H9 (cell line): ENCODE measurements around the gene CACNA1D. TPM values are rescaled to one million over a fixed set of nuclear protein-coding genes. Genes with fewer than 3 reads are reported as not detected.

Experiments used
- DNase-seq: peaks from one replicate; pipeline ENCODE4 v3.0.0-alpha.2; 2017
- H2AFZ ChIP-seq: one replicate; pipeline ENCODE4 v1.6.1; 2013; ENCODE audit warnings: mild to moderate bottlenecking, low read length, control low read depth, moderate library complexity
- H2AK5ac ChIP-seq: 2 replicates; pipeline ENCODE4 v1.6.1; 2013; ENCODE audit warnings: low read length, control low read depth, mixed read lengths; ENCODE audit not compliant: insufficient read length
- H2BK120ac ChIP-seq: one replicate; pipeline ENCODE4 v1.6.1; 2013; ENCODE audit warnings: low read depth, mild to moderate bottlenecking, low read length, control low read depth, inconsistent platforms; ENCODE audit not compliant: poor library complexity, severe bottlenecking
- H2BK12ac ChIP-seq: 2 replicates; pipeline ENCODE4 v1.6.1; 2013; ENCODE audit warnings: low read length, control low read depth, mixed read lengths, low read depth; ENCODE audit not compliant: insufficient read length
- H2BK15ac ChIP-seq: 2 replicates; pipeline ENCODE4 v1.6.1; 2013; ENCODE audit warnings: low read depth, low read length, control low read depth
- H2BK20ac ChIP-seq: one replicate; pipeline ENCODE4 v1.6.1; 2013; ENCODE audit warnings: low read depth, mild to moderate bottlenecking, low read length, control low read depth, inconsistent platforms; ENCODE audit not compliant: poor library complexity, severe bottlenecking
- H2BK5ac ChIP-seq: 2 replicates; pipeline ENCODE4 v1.6.1; 2013; ENCODE audit warnings: low read length, control low read depth, mixed read lengths; ENCODE audit not compliant: insufficient read length
- H3K14ac ChIP-seq: 2 replicates; pipeline ENCODE4 v1.6.1; 2013; ENCODE audit warnings: low read length, control low read depth; ENCODE audit not compliant: insufficient read depth
- H3K18ac ChIP-seq: 2 replicates; pipeline ENCODE4 v1.6.1; 2013; ENCODE audit warnings: low read depth, mild to moderate bottlenecking, mixed read lengths, low read length, control low read depth; ENCODE audit not compliant: insufficient read length
- H3K23ac ChIP-seq: 2 replicates; pipeline ENCODE4 v1.6.1; 2013; ENCODE audit warnings: low read length, control low read depth, mixed read lengths, low read depth; ENCODE audit not compliant: insufficient read length
- H3K23me2 ChIP-seq: 2 replicates; pipeline ENCODE4 v1.6.1; 2013; ENCODE audit warnings: low read depth, mild to moderate bottlenecking, mixed read lengths, low read length, control low read depth; ENCODE audit not compliant: insufficient read length, poor library complexity, severe bottlenecking
- H3K27ac ChIP-seq: 2 replicates; pipeline ENCODE4 v1.5.1; 2013; ENCODE audit warnings: low read length, control low read depth, mixed read lengths, low read depth; ENCODE audit not compliant: insufficient read length
- H3K27me3 ChIP-seq: 2 replicates; pipeline ENCODE4 v1.6.1; 2013; ENCODE audit warnings: low read length, control low read depth, inconsistent platforms; ENCODE audit not compliant: insufficient read depth
- H3K4ac ChIP-seq: 2 replicates; pipeline ENCODE4 v1.6.1; 2013; ENCODE audit warnings: low read depth, mild to moderate bottlenecking, control low read depth, inconsistent platforms, low read length, moderate library complexity
- H3K4me1 ChIP-seq: 2 replicates; pipeline ENCODE4 v1.6.1; 2013; ENCODE audit warnings: low read length, control low read depth, inconsistent platforms; ENCODE audit not compliant: insufficient read depth
- H3K4me2 ChIP-seq: 2 replicates; pipeline ENCODE4 v1.6.1; 2013; ENCODE audit warnings: low read length, control low read depth, mixed read lengths; ENCODE audit not compliant: insufficient read length, insufficient read depth
- H3K56ac ChIP-seq: 2 replicates; pipeline ENCODE4 v1.6.1; 2013; ENCODE audit warnings: low read depth, mild to moderate bottlenecking, mixed read lengths, low read length, control low read depth; ENCODE audit not compliant: insufficient read length
- H3K79me1 ChIP-seq: 2 replicates; pipeline ENCODE4 v1.6.1; 2013; ENCODE audit warnings: low read depth, mild to moderate bottlenecking, moderate library complexity, low read length, control low read depth, inconsistent platforms; ENCODE audit not compliant: insufficient read depth, poor library complexity, severe bottlenecking
- H3K79me2 ChIP-seq: 2 replicates; pipeline ENCODE4 v1.6.1; 2013; ENCODE audit warnings: low read length, control low read depth, inconsistent platforms; ENCODE audit not compliant: insufficient read depth
- H3K9ac ChIP-seq: 2 replicates; pipeline ENCODE4 v1.6.1; 2013; ENCODE audit warnings: low read length, control low read depth, mixed read lengths; ENCODE audit not compliant: insufficient read length; ENCODE audit errors: extremely low read depth
- H3K9me3 ChIP-seq: one replicate; pipeline ENCODE4 v1.6.1; 2013; ENCODE audit warnings: low read depth, low read length, inconsistent platforms; ENCODE audit not compliant: control insufficient read depth
- H3T11ph ChIP-seq: one replicate; pipeline ENCODE4 v1.6.1; 2013; ENCODE audit warnings: mild to moderate bottlenecking, low read length, control low read depth, inconsistent platforms
- H4K20me1 ChIP-seq: one replicate; pipeline ENCODE4 v1.6.1; 2013; ENCODE audit not compliant: control insufficient read depth, insufficient read length, insufficient read depth
- H4K5ac ChIP-seq: 2 replicates; pipeline ENCODE4 v1.6.1; 2013; ENCODE audit warnings: low read depth, mild to moderate bottlenecking, mixed read lengths, low read length, control low read depth; ENCODE audit not compliant: insufficient read length
- H4K8ac ChIP-seq: replicated peaks from 2 replicates; pipeline ENCODE4 v1.6.1; 2013; ENCODE audit warnings: low read length, control low read depth, mixed read lengths, low read depth; ENCODE audit not compliant: insufficient read length
- H4K91ac ChIP-seq: 2 replicates; pipeline ENCODE4 v1.6.1; 2013; ENCODE audit warnings: low read depth, mild to moderate bottlenecking, moderate library complexity, mixed read lengths, low read length, control low read depth; ENCODE audit not compliant: insufficient read length
- H3K27ac Mint-ChIP-seq, 3 experiments: 2 replicates in 2 of 3; 3 replicates in 1 of 3; pipeline ENCODE4 v1.8.0; 2020 to 2021; ENCODE audit warnings: mixed read lengths in 3 of 3, mild to moderate bottlenecking in 1 of 3, moderate library complexity in 1 of 3
- H3K27me3 Mint-ChIP-seq: 2 replicates; pipeline ENCODE4 v1.8.0; 2021; ENCODE audit warnings: low read depth, mild to moderate bottlenecking, moderate library complexity, mixed read lengths
- H3K36me3 Mint-ChIP-seq, 3 experiments: 2 replicates in 2 of 3; 3 replicates in 1 of 3; pipeline ENCODE4 v1.8.0; 2020 to 2021; ENCODE audit warnings: low read depth in 3 of 3, mixed read lengths in 3 of 3; ENCODE audit not compliant: insufficient read depth in 1 of 3
- H3K4me1 Mint-ChIP-seq, 2 experiments: 2 replicates each; pipeline ENCODE4 v1.8.0; 2020; ENCODE audit warnings: mixed read lengths in 2 of 2
- H3K4me3 Mint-ChIP-seq, 2 experiments: 2 replicates in 1 of 2; 3 replicates in 1 of 2; pipeline ENCODE4 v1.8.0; 2020 to 2021; ENCODE audit warnings: mild to moderate bottlenecking in 2 of 2, mixed read lengths in 2 of 2, moderate library complexity in 1 of 2
- H3K9me3 Mint-ChIP-seq, 2 experiments: 2 replicates in 1 of 2; 3 replicates in 1 of 2; pipeline ENCODE4 v1.8.0; 2020; ENCODE audit warnings: mild to moderate bottlenecking in 2 of 2, mixed read lengths in 2 of 2, moderate library complexity in 1 of 2
- CTCF ChIP-seq: fragments of 200-600 bp; sonication (generic); conservative IDR thresholded peaks from 3 replicates; pipeline ENCODE4 v1.8.0; 2021; ENCODE audit warnings: antibody characterized with exemption, mild to moderate bottlenecking
- WGBS: extraction: QIAGEN DNeasy Blood & Tissue Kit; methylation state at CpG from one replicate; pipeline ENCODE4 v1.1.7; 2013; ENCODE audit warnings: missing lambda C conversion rate, low lambda C conversion rate, mixed read lengths; ENCODE audit not compliant: insufficient read length; ENCODE audit errors: extremely low coverage; 5-methylcytosine and 5-hydroxymethylcytosine counted together
- total RNA-seq: library from RNA; stranded (reverse); gene quantifications from 2 replicates; pipeline ENCODE4 v1.2.1, GENCODE V29; 2021

CACNA1D gene
- total RNA-seq, 1 experiment from 2014 or later, result 3.5 TPM

GRCh38 chr3:53657651-53658050 lies 163.2 kb downstream of the CACNA1D start:
- Histone ChIP-seq H3K9me3 (no peaks in the 10 kb centered on the region), H3T11ph (no peak overlapping the region), H3K23ac (no peak overlapping the region), H3K4ac (no peak overlapping the region), H2BK5ac (no peak overlapping the region), H3K79me1 (no peaks in the 10 kb centered on the region), H4K5ac (no peak overlapping the region), H3K18ac (no peak overlapping the region), H3K56ac (no peak overlapping the region), H2BK20ac (no peak overlapping the region), H2AFZ (no peak overlapping the region), H3K23me2 (no peaks in the 10 kb centered on the region), H3K27ac (no peak overlapping the region), H3K4me2 (no peak overlapping the region), H3K14ac (no peak overlapping the region), H4K8ac (no peak overlapping the region), H2BK120ac (no peak overlapping the region), H3K27me3 (no peaks in the 10 kb centered on the region), H4K20me1 (no peaks in the 10 kb centered on the region), H3K79me2 (no peaks in the 10 kb centered on the region), H4K91ac (no peak overlapping the region), H2AK5ac (no peak overlapping the region), H2BK12ac (no peak overlapping the region), H3K9ac (no peak overlapping the region), H2BK15ac (no peak overlapping the region), H3K4me1 (no peaks in the 10 kb centered on the region)
- H3K4me1 Mint-ChIP-seq, result no peaks in the 10 kb centered on the region
- no peak overlapping the region for H3K4me3 Mint-ChIP-seq
- no CpG with 5 or more reads among the region's 1 CpG for WGBS
- no peak for TF ChIP-seq CTCF
- no peak for DNase-seq
- peaks cover 2 to 9% (median 5%) of the 10 kb centered on the region in 3 experiments; a peak in 5 of 7 replicates for H3K36me3 Mint-ChIP-seq
- peaks cover 11 to 12% of the 10 kb centered on the region in 2 experiments for H3K9me3 Mint-ChIP-seq
- H3K27me3 Mint-ChIP-seq, result no peaks in the 10 kb centered on the region
- no peak overlapping the region for H3K27ac Mint-ChIP-seq
